Tibial nerve (tissue), 4 donors: ENCODE measurements around the gene NTM.

ENCODE experiments used
- CTCF ChIP-seq, 5 experiments: fragments of 200-600 bp in 3 of 5; fragments of 450-650 bp in 2 of 5; sonication (generic) in 3 of 5; IDR thresholded peaks; one replicate each; pipeline ENCODE4 v1.5.1; 2016 to 2019; ENCODE audit warnings: antibody characterized with exemption in 5 of 5, mild to moderate bottlenecking in 3 of 5, moderate library complexity in 2 of 5
- EP300 ChIP-seq, 2 donors: sonication (generic); formaldehyde crosslinking; IDR thresholded peaks; one replicate each; pipeline ENCODE4 v1.6.1; 2017; ENCODE audit warnings: antibody characterized with exemption in 2 of 2, mild to moderate bottlenecking in 1 of 2

GRCh38 chr11:131991606-131992005 is 621.2 kb downstream of the NTM start:
- TF ChIP-seq CTCF (IDR thresholded peaks at IDR 0.05) (no peak), EP300 (IDR thresholded peaks at IDR 0.05) (no peak)
